ENCODE data around the gene OR10X1.

- TF ChIP-seq CTCF (IDR thresholded peaks at IDR 0.05; ENCODE audit: poor library complexity) (no peak), EZH2 (IDR thresholded peaks at IDR 0.05; ENCODE audit: borderline replicate concordance) (no peak)
Measured at GRCh38 chr1:158586942-158587341, 7.2 kb upstream of the OR10X1 start.
